HG02943 (cell line): Measurements from ENCODE around the gene BANF2.
"Not testable (repeated sequence)": the region's sequence is repeated elsewhere in the genome, so short reads cannot be mapped to it uniquely, and the experiment has no call there.

Experiments used
- ATAC-seq: cut with Tn5 transposase; IDR thresholded peaks from one replicate; pipeline ENCODE4 v1.9.1; 2021; ENCODE audit warnings: mild to moderate bottlenecking, low read depth, moderate library complexity; ENCODE audit not compliant: unreplicated experiment

BANF2 gene

DNA sequence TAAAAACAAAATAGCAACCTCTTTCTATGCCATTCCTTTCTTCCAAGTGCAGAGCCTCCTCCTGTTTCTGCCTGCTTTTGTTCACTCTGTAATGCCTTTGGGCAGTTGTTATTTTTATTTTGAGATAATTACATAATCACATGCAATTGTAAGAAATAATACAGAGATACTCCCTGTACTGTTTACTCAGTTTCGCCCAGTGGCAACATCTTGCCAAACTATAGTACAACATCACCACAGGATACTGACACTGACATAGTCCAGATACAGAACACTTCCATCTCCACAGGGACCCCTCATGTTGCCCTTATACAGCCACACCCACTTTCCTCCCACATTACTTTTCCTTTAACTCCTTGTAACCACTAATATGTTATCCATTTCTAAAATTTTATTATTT is 59.7 kb downstream of the BANF2 start:
- no peak for ATAC-seq

DNA sequence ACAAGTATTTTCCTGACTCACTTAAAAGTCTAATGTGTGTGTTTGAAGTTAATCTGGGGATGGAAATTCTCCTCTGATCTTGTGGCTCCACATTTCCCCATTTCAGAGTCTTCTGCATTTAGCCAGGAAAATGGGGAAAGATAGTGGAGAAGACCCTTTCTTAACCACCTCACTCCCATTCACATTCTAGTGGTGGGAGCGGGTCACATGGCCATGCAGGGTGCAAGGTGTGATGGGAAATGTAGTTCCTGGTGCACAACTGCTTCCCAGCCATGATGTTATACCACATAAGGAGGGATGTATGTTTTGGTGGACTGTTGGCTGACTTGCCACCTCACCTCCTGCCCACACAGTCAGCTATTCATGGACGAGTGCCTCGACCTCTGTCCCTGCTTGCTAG is 61.8 kb downstream of the BANF2 start:
- ATAC-seq, result no peak

DNA sequence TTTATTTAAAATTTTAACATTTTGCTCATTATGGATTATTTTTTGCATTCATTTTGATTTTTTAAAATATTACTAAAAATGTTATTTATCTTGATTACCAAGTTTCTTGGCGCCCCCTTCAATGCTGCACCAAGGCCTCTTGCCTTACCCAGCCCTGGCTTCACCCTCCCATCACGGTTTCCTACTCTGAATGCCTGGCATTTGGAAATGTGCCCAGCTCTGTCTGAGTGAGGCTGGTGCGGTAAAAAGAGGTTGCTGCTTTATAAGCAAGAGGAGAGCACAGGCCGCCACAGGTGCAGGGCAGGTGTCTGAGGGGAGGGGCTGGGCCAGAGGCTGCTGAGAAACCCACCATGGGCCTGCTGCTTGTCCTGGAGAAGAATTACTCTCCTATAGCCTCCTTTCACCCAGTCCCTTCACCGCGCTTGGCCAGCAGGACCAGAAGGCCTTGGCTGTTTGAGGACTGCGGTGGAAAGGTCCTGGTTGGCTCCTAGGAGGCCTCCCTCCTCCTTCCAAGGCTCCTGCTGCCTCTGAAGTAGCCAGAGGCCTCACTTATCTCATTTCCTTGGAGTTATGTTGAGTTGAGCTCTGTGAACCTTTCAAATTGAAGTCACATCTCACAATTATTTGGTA is 62.6 kb downstream of the BANF2 start:
- ATAC-seq, result no peak

DNA sequence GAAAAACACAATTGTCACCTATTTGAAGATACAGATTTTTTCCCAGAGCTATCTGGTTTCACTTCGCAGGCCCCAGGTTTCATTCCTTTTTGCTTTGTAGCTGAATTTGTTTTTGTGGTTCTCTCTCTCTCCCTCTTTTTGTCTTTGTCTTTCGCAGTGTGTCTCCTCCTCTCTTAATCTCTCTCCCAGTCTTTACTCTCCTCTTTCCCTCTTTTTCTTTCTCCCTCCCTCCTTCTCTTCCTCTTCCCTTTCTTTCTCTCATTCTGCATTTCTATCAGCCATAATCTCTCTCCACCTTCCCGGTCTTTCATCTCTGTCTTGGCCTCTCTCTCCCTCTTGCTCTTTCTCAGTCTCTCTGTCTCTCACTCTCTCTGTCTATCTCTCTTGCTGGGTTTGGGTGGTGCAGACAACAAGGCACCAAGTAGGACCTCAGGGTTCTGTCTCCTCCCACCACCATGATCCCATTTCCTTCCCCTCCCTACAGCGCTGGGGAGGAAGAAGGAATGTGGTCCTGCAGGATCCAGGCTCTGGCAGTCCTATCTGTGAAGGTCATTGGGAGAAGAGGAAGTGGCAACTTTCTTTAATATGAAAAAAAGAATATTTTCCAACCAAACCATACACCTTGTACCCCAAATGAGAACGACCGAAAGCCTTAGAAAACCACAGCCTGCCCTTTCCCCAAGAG is 63.2 kb downstream of the BANF2 start:
- ATAC-seq, result no peak

DNA sequence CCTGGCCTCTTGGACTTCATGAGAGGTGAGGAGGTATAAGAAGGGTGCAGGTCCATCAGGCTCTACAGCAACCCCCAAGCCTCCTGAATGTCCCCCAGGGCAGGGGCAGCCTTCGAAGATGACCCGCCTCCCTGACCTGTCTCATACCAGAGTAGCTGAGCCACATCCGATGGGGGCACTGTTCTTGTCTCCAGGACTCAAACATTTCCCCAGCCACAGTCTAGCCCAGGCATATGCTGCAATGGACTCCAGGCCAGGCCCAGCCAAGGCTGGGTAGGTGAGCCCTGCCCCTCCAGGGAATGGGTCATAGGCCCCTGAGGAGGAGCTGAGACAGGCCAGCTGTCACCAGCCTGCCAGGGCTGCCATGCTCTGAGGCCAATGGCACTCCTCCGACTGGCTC is 65.3 kb downstream of the BANF2 start:
- ATAC-seq, result no peak

DNA sequence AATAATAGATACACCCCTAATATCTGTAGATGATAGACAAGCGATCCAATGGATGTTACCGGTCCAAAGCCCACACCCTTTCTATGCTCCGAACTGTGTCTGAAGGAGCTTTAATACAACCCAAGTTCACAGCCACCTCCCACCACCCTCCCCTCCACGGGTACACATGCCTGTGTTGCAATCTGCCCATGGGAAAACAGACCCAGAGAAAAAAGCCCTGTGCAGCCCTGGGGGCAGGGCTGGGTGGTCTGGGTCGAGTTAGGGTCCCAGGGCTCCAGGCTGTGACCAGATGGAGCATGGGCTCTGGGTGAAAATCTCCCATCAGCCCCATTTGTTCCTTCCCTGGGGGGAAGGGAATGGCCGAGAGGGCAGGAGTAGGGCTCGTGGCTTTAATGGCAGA is 65.8 kb downstream of the BANF2 start:
- no peak for ATAC-seq

DNA sequence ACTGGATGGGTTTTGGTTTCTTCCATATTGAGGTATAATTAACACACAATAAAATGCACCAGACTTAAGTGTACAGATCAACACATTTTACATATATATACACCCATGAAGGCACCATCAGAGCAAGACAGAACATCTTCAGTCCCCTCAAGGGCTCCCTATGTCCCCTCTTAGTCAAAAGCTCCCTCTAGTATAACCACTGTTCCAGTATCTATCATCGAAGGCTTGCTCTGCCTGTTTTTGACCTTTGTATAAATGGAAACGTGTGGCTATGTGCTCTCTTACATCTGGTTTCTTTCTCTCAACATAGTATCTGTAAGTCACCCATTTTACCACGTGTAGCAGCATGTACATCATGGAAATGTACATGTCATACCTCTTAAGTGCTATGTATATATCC is 66.5 kb downstream of the BANF2 start:
- ATAC-seq, result no peak

DNA sequence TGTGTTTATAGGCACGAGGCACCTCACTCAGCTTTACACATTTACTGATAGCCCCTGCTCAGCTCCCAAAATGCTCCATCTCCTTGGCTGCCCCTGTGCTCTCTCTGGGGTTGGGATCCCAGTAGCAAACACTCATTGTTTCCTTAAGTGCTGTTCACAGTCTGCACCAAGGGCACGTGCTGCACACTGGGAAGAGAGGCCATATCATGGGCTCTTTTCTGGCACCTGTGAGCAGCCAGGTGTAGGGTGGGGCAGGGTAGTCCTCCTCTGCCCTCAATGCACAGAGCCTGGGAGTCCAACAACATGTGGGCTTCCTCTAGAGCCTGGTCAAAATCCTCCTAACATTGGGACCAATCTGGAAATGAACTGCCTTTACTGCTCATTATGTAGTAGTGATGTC is 67.9 kb downstream of the BANF2 start:
- no peak for ATAC-seq

DNA sequence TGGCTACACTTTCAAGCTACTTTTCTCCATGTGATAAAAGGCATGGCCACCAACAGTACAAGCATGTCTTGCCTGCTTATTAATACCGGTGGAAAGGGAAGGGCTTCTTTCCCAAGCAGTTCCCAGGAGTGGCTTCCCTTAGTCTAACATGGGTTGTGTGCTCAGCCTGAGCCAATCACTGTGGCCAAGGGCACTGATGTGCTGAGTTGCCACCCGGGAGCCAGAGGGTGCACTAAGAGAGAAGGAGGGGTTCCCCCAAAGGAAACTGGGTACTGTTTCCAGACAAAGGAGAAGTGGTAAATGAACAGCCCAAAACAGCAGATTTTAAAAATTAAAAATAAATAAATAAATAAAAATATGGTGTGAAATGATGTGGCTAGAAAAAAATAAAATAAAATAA is 68.5 kb downstream of the BANF2 start:
- ATAC-seq, result no peak

DNA sequence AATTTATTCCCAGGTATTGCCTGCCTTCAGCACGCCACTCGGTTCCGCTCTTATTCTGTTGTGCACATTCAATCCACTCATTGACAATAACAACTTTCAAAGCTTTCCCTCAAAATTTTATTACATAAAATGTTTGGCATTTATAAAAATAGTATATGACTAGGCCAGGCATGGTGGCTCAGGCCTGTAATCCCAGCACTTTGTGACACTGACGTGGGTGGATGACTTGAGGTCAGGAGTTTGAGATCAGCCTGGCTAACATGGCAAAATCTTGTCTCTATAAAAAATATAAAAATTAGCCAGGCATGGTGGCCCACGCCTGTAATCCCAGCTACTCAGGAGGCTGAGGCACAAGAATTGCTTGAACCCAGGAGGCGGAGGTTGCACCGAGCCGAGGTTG is 70.0 kb downstream of the BANF2 start:
- not testable (repeated sequence) for ATAC-seq

DNA sequence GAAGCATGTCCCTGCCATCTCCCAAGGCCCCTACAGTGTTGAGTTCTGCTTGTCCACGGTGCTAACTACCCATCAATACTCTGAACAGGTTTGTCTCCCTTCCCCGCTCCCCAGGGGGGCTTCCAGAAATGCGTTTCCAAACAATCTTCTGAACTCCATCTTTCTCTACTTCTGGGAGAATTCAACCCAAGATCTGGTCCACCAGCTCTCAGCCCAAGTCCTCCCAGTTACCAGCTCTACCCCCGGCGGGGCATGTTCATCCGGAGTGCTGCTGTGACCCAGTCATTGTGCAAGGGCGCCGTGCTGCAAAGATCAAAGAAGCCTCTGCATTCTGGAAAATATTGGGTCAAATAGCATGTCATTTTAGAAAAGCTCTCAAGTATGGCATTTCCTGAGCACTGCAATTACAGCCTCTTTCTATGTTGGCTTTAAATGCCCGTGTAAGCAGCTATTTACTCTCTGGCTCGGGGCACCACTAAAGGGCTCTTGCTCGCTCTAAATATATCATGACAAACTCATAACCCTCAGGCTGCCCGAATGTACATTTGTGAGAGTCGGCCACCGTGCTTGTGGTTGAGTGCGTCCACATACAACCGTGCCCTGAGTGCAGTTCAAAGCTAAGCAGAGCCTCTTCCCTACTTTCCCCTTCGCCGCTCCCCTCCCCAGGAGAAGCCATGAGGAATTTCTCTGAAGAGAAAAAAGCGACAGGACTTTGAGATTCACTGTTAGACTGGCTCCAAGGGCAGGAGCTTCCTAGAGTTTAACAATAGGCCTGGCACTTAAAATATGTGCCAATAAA is 71.6 kb downstream of the BANF2 start:
- ATAC-seq, result no peak

DNA sequence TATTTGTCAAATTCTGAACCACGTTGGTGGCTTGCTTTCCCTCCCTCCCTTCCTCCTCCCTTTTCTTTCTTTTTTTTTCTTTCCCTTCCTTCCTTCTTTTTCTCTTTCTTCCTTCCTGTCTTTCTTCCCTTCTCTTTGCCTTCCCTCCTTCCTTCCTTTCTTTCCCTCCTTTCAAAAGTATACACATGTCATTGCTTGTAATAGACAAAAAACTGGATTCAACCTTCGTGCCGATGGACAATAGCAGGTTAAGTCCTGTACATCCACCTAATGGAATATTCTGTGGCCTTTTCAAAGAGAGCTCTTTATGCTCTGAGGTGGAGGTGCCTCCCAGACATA is 72.2 kb downstream of the BANF2 start:
- ATAC-seq, result no peak

DNA sequence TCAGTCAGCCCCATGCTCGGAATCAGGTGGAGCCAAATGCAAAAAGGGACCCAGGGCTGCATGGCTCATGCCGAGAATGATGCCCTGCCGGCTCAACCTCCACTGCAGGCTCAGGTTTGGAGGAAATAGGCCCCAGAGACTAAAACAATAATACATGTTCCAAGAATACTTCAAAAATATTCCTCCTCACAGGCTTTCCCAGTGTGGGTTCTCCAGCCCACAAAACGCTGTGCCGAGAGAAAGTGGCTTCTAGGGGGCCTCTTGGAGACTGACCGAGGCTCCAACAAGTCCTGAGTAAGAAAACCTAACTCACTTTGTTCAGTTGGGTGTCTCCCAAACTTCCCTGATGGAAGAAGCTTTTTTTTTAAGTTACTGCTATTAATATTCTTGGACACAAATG is 73.9 kb downstream of the BANF2 start:
- ATAC-seq, result no peak

DNA sequence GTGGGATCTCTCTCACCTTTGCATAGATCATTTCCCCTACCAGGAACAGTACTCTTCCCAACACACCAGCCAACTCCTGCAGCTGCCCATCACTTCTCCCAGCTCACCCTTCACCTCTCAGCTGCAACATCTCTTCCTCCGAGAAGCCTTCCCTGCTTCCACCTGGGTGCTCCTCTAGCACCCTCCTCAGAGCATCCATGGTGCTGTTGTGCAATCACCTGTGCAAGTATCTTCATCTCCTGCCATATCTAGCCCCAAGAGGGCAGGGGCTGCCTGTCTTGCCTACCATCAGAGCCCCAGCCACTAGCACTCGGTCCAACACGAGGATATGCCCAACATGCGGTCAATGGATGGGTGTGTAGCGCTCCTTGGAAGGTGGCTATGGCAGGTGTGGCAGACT is 75.8 kb downstream of the BANF2 start:
- no peak for ATAC-seq

DNA sequence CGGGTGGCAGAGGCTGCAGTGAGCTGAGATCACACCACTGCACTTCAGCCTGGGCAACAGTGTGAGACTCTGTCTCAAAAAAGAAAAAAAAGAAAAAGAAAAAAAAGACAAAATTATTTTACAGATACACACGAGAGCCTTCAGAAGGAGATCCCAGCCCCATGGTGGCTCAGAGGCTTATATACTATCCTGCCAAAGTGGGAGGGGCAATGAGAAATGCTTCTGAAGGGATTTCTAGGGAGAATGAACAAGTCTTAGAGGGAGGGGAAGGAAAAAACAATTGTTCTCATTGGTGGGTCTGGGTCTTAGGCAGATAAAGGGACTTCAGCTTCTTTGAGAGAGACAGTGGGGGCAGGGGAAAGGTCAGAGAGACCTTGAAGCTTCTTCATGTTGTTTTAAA is 76.8 kb downstream of the BANF2 start:
- ATAC-seq, result no peak

DNA sequence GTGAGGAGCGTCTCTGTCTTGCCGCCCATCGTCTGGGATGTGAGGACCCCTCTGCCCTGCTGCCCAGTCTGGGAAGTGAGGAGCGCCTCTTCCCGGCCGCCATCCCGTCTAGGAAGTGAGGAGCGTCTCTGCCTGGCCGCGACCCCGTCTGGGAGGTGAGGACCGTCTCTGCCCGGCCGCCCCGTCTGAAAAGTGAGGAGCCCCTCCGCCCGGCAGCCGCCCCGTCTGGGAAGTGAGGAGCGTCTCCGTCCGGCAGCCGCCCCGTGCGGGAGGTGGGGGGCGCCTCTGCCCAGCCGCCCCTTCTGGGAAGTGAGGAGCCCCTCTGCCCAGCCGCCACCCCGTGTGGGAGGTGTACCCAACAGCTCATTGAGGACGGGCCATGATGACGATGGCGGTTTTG is 79.2 kb downstream of the BANF2 start:
- ATAC-seq, result not testable (repeated sequence)

DNA sequence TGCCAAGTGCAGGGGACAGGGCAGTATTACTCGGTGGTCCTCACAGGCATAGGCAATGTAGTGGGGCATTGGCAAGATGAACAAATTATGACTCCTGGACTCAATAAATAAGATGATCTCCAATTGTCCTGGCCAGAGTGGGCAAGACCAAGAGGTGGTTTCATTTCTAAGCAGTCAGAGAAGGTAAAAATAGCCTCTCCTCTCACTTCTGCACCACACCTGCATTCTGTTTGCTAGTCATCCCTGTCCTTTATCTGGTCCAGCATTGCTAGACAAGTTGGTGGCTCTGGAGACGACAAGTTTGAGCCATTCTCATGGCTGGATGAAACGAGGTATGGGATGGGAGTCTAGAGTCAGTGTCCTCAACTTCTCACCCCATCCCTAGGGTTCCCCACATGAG is 83.0 kb downstream of the BANF2 start:
- ATAC-seq, result no peak

DNA sequence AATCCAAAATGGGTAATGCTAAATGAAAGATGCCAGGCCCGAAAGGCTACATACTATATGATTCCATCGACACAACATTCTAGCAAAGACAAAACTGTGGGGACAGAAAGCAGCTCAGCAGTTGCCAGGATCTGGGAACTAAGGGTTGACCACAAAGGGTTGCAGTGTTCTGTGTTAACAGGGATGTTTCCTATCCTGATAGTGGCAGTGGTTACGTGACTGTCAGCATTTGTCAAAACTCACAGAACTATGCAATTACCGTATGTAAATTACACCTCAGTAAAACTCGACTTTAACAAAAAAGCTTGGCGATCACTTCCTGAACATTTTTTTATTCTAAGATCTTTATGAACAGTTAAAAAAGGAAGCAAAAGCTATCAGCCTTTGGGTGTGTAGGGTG is 83.9 kb downstream of the BANF2 start:
- no peak for ATAC-seq

DNA sequence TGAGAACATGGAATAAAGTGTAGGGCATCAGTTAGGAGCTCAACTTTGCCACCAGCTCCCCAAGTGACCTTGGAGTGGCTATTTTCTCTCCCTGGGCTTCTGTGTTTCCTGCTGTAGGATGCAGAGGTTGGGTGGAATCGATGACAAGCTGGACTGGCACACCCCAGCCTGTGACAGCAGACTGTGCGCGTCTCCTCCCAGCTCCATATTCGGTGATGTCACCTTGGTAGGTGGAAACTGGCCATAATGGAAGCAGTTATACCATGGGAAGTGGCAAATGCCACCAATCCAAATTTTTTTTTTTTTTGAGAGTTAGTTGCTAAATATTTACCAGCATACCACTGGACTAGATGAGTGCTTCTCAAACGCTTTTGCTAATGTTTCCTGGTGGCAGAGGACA is 85.2 kb downstream of the BANF2 start:
- ATAC-seq, result no peak
